ENCODE measurements around the gene LCE7A.

Gene LCE7A

GRCh38 chr1:152880316-152880715 is 20.5 kb downstream of the LCE7A start:
- no peak for DNase-seq (ENCODE audit: low read depth)

- no peak for DNase-seq (ENCODE audit: low read depth)
These were observed 21.1 kb downstream of the LCE7A start for GRCh38 chr1:152880907-152881306.

GRCh38 chr1:152884085-152884484 is 24.3 kb downstream of the LCE7A start:
- DNase-seq (ENCODE audit: low read depth), result no peak

GRCh38 chr1:152884506-152884905 is 24.7 kb downstream of the LCE7A start:
- no peak for DNase-seq (ENCODE audit: low read depth)

- DNase-seq (ENCODE audit: low read depth), result no peak
These were observed 25.3 kb downstream of the LCE7A start for GRCh38 chr1:152884966-152885624.

DNA sequence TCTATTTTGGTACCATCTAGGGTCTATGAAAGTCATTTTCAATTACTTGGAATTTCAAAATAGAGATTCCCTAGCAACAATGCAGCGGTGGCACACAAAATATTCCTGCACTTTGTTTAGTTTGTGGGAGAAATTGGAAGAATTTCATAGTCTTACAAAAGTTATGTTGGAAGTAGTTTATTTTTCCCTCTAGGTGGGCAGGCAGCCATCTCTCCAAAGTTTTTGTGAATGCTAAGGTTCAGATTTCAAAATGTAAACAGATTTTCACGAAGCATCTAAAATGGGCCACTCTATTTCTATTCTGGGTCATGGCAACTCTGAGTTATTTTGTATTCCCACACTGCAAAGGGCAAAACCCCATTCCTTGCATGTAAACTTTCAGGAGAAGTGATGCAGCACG is 26.3 kb downstream of the LCE7A start:
- DNase-seq (ENCODE audit: low read depth), result no peak

- DNase-seq (ENCODE audit: low read depth), result no peak
These were observed 27.1 kb downstream of the LCE7A start for GRCh38 chr1:152886758-152887409.

- DNase-seq (ENCODE audit: low read depth), result no peak
These were observed 28.3 kb downstream of the LCE7A start for GRCh38 chr1:152888126-152888525.

GRCh38 chr1:152899027-152899426 is 39.2 kb downstream of the LCE7A start:
- DNase-seq (ENCODE audit: low read depth), result no peak

DNA sequence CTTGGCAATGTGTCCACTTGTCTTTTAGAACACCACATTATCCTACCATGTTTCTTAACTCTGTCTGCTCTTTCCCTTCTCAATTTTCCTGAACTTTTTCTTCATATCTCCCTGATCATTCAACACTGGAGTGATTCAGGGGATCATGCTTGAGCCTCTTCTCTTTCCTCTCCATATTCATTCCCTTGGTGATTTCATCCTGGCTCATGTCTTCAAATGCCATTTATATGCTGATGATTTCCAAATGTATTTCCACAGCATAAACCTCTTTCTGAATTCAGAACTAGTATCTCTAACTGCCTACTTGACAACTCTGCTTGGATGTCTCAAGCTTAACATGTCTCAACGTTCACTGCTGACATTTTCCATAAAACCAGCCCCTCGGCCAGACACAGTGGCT is 40.1 kb downstream of the LCE7A start:
- DNase-seq (ENCODE audit: low read depth), result no peak

- DNase-seq (ENCODE audit: low read depth), result no peak
These were observed 41.8 kb downstream of the LCE7A start for GRCh38 chr1:152901631-152902030.

- DNase-seq (ENCODE audit: low read depth), result no peak
These were observed 42.8 kb downstream of the LCE7A start for GRCh38 chr1:152902636-152903035.

GRCh38 chr1:152904688-152905440 is 45.1 kb downstream of the LCE7A start:
- DNase-seq (ENCODE audit: low read depth), result no peak

DNA sequence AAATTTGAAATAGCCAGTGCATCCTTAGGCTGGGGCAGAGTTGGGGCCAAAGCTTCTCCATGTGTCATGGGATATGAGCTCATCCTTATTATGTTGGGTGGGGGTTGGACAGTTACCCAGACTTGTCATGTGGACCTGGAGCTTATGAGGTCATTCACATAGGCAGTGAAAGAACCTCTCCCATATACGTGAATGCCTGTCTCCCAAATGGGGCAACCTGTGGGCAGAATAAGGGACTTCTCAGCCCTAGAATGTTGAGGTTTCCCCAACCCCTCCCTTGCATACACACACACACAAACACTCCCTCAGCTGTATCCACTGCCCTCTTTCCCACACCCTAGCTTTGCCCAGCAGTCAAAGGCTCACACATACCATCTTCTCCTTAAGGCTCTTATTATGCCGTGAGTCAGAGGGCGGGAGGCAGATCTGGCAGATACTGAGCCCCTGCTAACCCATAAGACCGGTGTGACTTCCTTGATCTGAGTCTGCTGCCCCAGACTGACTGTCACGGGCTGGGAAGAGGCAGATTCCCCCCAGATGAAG is 46.3 kb downstream of the LCE7A start:
- DNase-seq (ENCODE audit: low read depth), result no peak

DNA sequence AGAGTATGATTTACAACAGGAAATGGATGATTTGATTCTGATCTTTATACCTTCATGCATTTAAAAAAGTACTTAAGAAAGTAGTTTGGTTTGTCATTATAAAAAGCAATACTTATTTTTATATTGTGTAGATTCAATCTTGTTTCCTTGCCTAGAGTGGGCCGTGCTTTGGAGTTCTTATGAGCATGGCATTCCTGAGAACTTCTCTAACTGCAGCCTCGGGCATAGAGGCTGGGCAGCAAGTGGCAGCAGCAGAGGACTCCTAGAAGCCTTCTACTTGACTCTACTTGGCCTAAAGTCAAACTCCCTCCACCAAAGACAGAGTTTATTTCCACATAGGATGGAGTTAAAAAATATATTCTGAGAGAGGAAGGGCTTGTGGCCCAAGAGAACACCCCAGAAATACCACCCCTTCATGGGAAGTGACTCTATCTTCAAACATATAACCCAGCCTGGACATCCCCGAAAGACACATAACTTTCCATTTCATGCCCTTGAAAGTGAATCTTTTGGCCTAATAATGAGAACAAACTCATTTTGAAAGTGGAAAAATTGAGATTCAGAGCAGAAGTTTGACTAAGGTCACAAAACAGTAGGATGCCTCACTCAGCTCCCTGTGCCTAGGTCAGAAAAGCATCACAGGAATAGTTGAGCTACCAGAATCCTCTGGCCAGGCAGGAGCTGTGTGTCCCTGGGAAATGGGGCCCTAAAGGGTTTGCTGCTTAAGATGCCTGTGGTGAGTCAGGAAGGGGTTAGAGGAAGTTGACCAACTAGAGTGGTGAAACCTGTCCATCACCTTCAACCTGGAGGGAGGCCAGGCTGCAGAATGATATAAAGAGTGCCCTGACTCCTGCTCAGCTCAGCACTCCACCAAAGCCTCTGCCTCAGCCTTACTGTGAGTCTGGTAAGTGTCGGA is 48.1 kb downstream of the LCE7A start, which contains the start of gene IVL:
IVL (plus strand) TSS at position 861 of the 916 bp plus-strand sequence. CDS start 1,252 bp downstream, outside the sequence.
- DNase-seq (ENCODE audit: low read depth), result no peak

GRCh38 chr1:152909206-152909605 is 49.4 kb downstream of the LCE7A start:
- DNase-seq (ENCODE audit: low read depth), result no peak

All from activated T-cell treated with anti-CD3 and anti-CD28 coated beads for 24 hours (primary cell).